SK-N-MC (cell line): Measurements from ENCODE around the gene HLX.

Experiments
- EZH2 ChIP-seq: fragments of 200-600 bp; sonication (generic); IDR thresholded peaks from one replicate; pipeline ENCODE4 v1.6.1; 2017; ENCODE audit warnings: antibody characterized with exemption
- FOXP2 ChIP-seq: optimal IDR thresholded peaks from 2 replicates; pipeline ENCODE3; 2011; ENCODE audit warnings: mild to moderate bottlenecking, moderate library complexity; ENCODE audit not compliant: insufficient read depth; ENCODE audit errors: extremely low read length, control extremely low read depth
- POLR2AphosphoS5 ChIP-seq: IDR thresholded peaks from 2 replicates; pipeline ENCODE4 v1.6.1; 2012; ENCODE audit warnings: mild to moderate bottlenecking, low read depth, low read length, borderline replicate concordance

DNA sequence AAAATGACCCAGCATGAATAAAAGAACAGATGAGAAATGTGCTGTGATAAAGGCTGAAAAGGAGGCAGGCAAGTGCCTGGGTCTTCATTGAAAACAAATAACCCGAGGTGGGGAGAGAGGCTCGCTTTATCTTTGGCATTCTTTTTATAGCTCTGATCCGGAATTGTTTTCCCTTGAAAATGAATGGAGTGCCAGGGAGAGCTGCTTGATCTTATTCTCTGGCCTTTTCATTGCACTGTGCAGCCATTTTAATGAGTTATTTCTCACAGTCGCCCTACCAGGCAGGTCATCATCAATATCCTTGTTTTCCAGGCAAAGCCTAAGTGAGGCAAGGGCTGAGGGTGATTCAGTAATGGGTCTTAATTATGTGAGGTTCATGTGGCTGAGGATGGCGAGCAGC lies 39.8 kb upstream of the HLX start:
- no peak for TF ChIP-seq POLR2AphosphoS5
- TF ChIP-seq EZH2, result no peak
- TF ChIP-seq FOXP2, result no peak
